GM12878 (cell line): Measurements from ENCODE around the gene ELK4. TPM values are rescaled to one million over a fixed set of nuclear protein-coding genes. Genes with fewer than 3 reads are reported as not detected.

Experiments used
- ATF2 ChIP-seq: IDR thresholded peaks from 2 replicates; pipeline ENCODE4 v1.6.1; 2012; ENCODE audit warnings: low read length, inconsistent platforms
- BCL11A ChIP-seq: IDR thresholded peaks from 2 replicates; pipeline ENCODE4 v1.6.1; 2011; ENCODE audit warnings: low read depth, low read length
- CHD2 ChIP-seq: IDR thresholded peaks from 2 replicates; pipeline ENCODE4 v1.6.1; 2011; ENCODE audit warnings: low read depth, low read length, improper control_type of control experiment, borderline replicate concordance
- CUX1 ChIP-seq: IDR thresholded peaks from 2 replicates; pipeline ENCODE4 v1.6.1; 2012; ENCODE audit warnings: improper control_type of control experiment, low read depth, low read length; ENCODE audit not compliant: insufficient replicate concordance
- ETV6 ChIP-seq, 2 experiments: fragments of 450-650 bp in 1 of 2; IDR thresholded peaks in 1 of 2; conservative IDR thresholded peaks in 1 of 2; 2 replicates each; pipeline ENCODE4 v1.6.1; 2014; ENCODE audit warnings: antibody characterized with exemption in 1 of 2, borderline replicate concordance in 1 of 2, low read depth in 1 of 2, mild to moderate bottlenecking in 1 of 2, moderate library complexity in 1 of 2
- EZH2 ChIP-seq: IDR thresholded peaks from 2 replicates; pipeline ENCODE4 v1.6.1; 2012; ENCODE audit warnings: low read depth, mild to moderate bottlenecking, control low read depth, inconsistent platforms, low read length, borderline replicate concordance; ENCODE audit not compliant: control insufficient read depth
- FOXM1 ChIP-seq: IDR thresholded peaks from 2 replicates; pipeline ENCODE4 v1.6.1; 2012; ENCODE audit warnings: low read depth, mild to moderate bottlenecking, inconsistent platforms, low read length, moderate library complexity
- HDAC6 ChIP-seq: fragments of 200-600 bp; sonication (generic); IDR thresholded peaks from one replicate; pipeline ENCODE4 v1.8.0; 2017; ENCODE audit warnings: antibody characterized with exemption; ENCODE audit not compliant: unreplicated experiment
- HSF1 ChIP-seq: fragments of 150-350 bp; IDR thresholded peaks from 2 replicates; pipeline ENCODE4 v1.6.1; 2014; ENCODE audit warnings: mild to moderate bottlenecking, low read depth, low read length
- IKZF1 ChIP-seq: fragments of 450-650 bp; conservative IDR thresholded peaks from 2 replicates; pipeline ENCODE4 v1.6.1; 2017; ENCODE audit warnings: antibody characterized with exemption, mild to moderate bottlenecking
- NFIC ChIP-seq: IDR thresholded peaks from 2 replicates; pipeline ENCODE4 v1.6.1; 2012; ENCODE audit warnings: low read depth, mild to moderate bottlenecking, inconsistent platforms, low read length, moderate library complexity
- PRDM15 ChIP-seq: fragments of 450-650 bp; formaldehyde crosslinking; IDR thresholded peaks from 2 replicates; pipeline ENCODE4 v1.4.0; 2020; ENCODE audit warnings: mild to moderate bottlenecking, moderate library complexity
- RAD51 ChIP-seq: fragments of 450-650 bp; IDR thresholded peaks from 2 replicates; pipeline ENCODE4 v1.6.1; 2016; ENCODE audit warnings: moderate library complexity, mild to moderate bottlenecking, inconsistent platforms
- SMAD5 ChIP-seq: IDR thresholded peaks from 2 replicates; pipeline ENCODE4 v1.6.1; 2016; ENCODE audit warnings: antibody characterized with exemption, low read depth
- TCF7 ChIP-seq: IDR thresholded peaks from 2 replicates; pipeline ENCODE4 v1.6.1; 2014; ENCODE audit warnings: antibody characterized with exemption, borderline replicate concordance
- YY1 ChIP-seq: IDR thresholded peaks from 2 replicates; pipeline ENCODE4 v1.6.1; 2011; ENCODE audit warnings: low read depth, mild to moderate bottlenecking, low read length
- polyA plus RNA-seq, 11 experiments: library from polyadenylated mRNA; depleted of rRNA in 4 of 11; unstranded in 6 of 11; stranded (reverse) in 5 of 11; fragments of >200 nt; fragmentation: Nextera tagmentation in 4 of 11; fragmentation: Illumina TruSeq in 1 of 11; extraction: Ambion mirVana in 4 of 11; extraction: Trizol in 1 of 11; gene quantifications; 1 replicate in 1 of 11; 2 replicates in 10 of 11; pipeline versions ENCODE4 v1.2.1 to v1.2.3, GENCODE V29; 2011 to 2016; ENCODE audit warnings: inconsistent platforms in 2 of 11, missing spikeins in 2 of 11, low read depth in 1 of 11
- total RNA-seq, 4 experiments: library from RNA; depleted of rRNA in 3 of 4; stranded (reverse); fragments of >200 nt in 3 of 4; fragmentation: Illumina TruSeq in 1 of 4; extraction: Trizol in 1 of 4; gene quantifications; 2 replicates each; pipeline versions ENCODE4 v1.2.1 to v1.2.3, GENCODE V29; 2013 to 2021
- TF ChIP-seq, protein P1 (sequence below): IDR thresholded peaks from 2 replicates; pipeline ENCODE4 v1.6.1; 2011; ENCODE audit warnings: borderline replicate concordance, low read depth, mild to moderate bottlenecking, moderate library complexity, low read length; ENCODE audit not compliant: insufficient read depth, poor library complexity, severe bottlenecking

The ELK4 gene
- total and polyA plus RNA-seq, 10 of the 15 experiments (the other 5 are each of a cell fraction or from before 2014, with no cell fraction given): 5.2 to 71.5 (median 18.5) TPM

- TF ChIP-seq HSF1 (no peak), IKZF1 (0 out of 2 replicates have a peak, but pooled peaks have one; percentile 13), BCL11A (no peak), PRDM15 (no peak), TCF7 (no peak), EZH2 (no peak), ETV6 (conservative IDR thresholded peaks at IDR 0.05 in 1 of 2, IDR thresholded peaks at IDR 0.05 in 1 of 2; ENCODE audit: borderline replicate concordance in 1 of 2, low read depth in 1 of 2) (no peak), RAD51 (no peak), NFIC (0 out of 2 replicates have a peak, but pooled peaks have one; percentile 28), ATF2 (no peak), HDAC6 (no peak), SMAD5 (0 out of 2 replicates have a peak, but pooled peaks have one; percentile 10), CUX1 (no peak), YY1 (no peak), FOXM1 (no peak), CHD2 (no peak)
- TF ChIP-seq, protein P1, sequence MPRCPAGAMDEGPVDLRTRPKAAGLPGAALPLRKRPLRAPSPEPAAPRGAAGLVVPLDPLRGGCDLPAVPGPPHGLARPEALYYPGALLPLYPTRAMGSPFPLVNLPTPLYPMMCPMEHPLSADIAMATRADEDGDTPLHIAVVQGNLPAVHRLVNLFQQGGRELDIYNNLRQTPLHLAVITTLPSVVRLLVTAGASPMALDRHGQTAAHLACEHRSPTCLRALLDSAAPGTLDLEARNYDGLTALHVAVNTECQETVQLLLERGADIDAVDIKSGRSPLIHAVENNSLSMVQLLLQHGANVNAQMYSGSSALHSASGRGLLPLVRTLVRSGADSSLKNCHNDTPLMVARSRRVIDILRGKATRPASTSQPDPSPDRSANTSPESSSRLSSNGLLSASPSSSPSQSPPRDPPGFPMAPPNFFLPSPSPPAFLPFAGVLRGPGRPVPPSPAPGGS: no peak
Measured at GRCh38 chr1:205600085-205600484, 31.7 kb downstream of the ELK4 start (continued).
